A549 (cell line): ENCODE results near the gene NRM.

Experiments used
- POLR2A ChIP-seq: IDR thresholded peaks from 2 replicates; pipeline ENCODE4 v1.6.1; 2012; ENCODE audit warnings: mild to moderate bottlenecking, low read length
- ZC3H11A ChIP-seq: fragments of 450-650 bp; IDR thresholded peaks from 2 replicates; pipeline ENCODE4 v1.6.1; 2014; ENCODE audit warnings: antibody characterized with exemption, mild to moderate bottlenecking
- TF ChIP-seq, protein P1 (sequence below): IDR thresholded peaks from 2 replicates; pipeline ENCODE4 v1.6.1; 2012

DNA sequence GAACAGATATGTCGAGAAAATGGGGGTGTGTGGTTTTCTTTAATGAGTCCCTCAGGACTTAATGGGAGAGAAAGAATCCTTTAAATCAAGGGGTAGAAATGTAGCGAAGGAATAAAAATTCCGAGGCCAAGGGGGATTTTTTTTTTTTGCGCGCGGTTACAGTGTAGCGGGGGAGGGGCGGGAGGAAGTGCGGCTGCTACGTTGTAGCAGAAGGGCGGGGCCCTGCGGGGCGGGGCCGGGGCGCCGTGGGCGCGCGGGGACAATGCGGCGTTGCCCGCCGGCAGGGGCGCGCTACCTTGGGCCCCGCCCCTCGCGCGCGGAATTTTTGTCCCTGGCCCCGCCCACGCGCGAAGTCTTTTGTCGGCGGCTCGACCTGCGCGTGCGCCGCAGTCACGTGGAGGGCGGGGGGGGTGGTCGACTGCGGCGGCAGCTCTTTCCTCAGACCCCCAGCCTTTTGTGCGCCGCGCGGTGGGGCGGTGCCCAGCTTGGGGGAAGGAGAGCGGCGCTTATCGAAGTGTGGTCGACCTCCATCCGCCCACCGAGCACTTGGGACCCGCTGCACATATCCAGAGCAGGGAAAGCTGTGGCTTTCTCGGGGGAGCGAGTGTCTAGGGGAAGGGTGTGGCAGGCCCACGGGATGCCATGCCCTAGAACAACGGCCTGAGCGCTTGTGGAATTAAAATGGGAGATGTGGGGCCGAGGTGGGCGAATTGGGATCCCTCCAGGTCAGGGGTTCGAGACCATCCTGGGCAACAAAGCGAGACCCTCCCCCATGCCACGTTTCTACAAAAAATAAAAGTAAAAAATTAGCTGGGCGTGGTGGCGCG lies 30.6 kb upstream of the NRM start:
- TF ChIP-seq POLR2A, result no peak; the same call in 1 of the 2 replicates
- TF ChIP-seq, protein P1, sequence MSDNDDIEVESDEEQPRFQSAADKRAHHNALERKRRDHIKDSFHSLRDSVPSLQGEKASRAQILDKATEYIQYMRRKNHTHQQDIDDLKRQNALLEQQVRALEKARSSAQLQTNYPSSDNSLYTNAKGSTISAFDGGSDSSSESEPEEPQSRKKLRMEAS, result peak; percentile 69; the same call in 1 of the 2 replicates
- TF ChIP-seq ZC3H11A, result no peak
